Measurements from ENCODE around the gene RFLNA.

RFLNA gene

DNA sequence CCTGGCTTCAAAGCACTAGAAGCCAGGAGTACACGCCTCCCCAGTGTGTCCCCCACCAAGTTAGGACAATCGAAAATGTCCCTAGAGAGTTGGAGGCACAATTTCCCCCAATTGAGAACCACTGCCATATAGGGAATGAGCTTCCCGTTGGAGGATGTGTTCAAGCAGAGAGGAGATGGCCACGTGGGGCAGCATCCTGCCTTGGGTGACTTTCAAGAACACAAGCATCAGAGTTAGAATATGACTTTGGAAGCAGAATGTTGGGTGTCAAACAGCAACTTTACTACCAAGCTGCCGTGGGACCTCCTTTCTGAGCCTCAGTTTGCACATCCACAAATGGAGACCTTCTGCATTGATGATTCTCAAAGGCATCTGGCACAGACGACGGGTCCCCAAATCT, 56.5 kb downstream of the RFLNA start:
- TF ChIP-seq, protein P1, sequence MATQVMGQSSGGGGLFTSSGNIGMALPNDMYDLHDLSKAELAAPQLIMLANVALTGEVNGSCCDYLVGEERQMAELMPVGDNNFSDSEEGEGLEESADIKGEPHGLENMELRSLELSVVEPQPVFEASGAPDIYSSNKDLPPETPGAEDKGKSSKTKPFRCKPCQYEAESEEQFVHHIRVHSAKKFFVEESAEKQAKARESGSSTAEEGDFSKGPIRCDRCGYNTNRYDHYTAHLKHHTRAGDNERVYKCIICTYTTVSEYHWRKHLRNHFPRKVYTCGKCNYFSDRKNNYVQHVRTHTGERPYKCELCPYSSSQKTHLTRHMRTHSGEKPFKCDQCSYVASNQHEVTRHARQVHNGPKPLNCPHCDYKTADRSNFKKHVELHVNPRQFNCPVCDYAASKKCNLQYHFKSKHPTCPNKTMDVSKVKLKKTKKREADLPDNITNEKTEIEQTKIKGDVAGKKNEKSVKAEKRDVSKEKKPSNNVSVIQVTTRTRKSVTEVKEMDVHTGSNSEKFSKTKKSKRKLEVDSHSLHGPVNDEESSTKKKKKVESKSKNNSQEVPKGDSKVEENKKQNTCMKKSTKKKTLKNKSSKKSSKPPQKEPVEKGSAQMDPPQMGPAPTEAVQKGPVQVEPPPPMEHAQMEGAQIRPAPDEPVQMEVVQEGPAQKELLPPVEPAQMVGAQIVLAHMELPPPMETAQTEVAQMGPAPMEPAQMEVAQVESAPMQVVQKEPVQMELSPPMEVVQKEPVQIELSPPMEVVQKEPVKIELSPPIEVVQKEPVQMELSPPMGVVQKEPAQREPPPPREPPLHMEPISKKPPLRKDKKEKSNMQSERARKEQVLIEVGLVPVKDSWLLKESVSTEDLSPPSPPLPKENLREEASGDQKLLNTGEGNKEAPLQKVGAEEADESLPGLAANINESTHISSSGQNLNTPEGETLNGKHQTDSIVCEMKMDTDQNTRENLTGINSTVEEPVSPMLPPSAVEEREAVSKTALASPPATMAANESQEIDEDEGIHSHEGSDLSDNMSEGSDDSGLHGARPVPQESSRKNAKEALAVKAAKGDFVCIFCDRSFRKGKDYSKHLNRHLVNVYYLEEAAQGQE (IDR thresholded peaks at IDR 0.05; ENCODE audit: insufficient read depth in 1 of 2, low read depth in 2 of 2, low read length in 2 of 2): no peak
- TF ChIP-seq TAF1 (IDR thresholded peaks at IDR 0.05; ENCODE audit: borderline replicate concordance, insufficient read depth, low read length): no peak
- no peak for TF ChIP-seq SIN3A (IDR thresholded peaks at IDR 0.05; ENCODE audit: borderline replicate concordance, insufficient read depth, low read length)
- TF ChIP-seq POLR2AphosphoS5 (IDR thresholded peaks at IDR 0.05; ENCODE audit: low read depth, low read length): no peak
- TF ChIP-seq FOXP2 (optimal IDR thresholded peaks at IDR 0.05; ENCODE audit: borderline replicate concordance, extremely low read depth, extremely low read length, insufficient read depth): no peak

DNA sequence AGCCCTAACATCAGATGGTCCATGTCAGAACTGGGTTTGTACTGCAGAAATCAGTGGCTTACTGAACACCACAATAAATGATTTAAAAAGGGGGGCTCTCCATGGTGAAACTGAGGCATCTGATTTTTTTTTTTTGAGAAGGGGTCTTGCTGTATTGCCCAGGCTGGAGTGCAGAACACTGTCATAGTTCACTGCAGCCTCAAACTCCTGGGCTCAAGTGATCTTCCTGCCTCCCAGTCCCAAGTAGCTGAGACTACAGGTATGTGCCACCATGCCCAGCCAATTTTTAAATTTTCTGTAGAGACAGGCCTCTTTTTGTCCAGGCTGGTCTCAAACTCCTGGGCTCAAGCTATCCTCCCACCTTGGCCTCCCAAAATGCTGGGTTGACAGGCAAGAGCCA, 57.4 kb downstream of the RFLNA start:
- TF ChIP-seq SIN3A (IDR thresholded peaks at IDR 0.05; ENCODE audit: borderline replicate concordance, insufficient read depth, low read length) (no peak), POLR2AphosphoS5 (IDR thresholded peaks at IDR 0.05; ENCODE audit: low read depth, low read length) (no peak), TAF1 (IDR thresholded peaks at IDR 0.05; ENCODE audit: borderline replicate concordance, insufficient read depth, low read length) (no peak), FOXP2 (optimal IDR thresholded peaks at IDR 0.05; ENCODE audit: borderline replicate concordance, extremely low read depth, extremely low read length, insufficient read depth) (no peak)
- TF ChIP-seq, protein P1 (IDR thresholded peaks at IDR 0.05; ENCODE audit: insufficient read depth in 1 of 2, low read depth in 2 of 2, low read length in 2 of 2): no peak

DNA sequence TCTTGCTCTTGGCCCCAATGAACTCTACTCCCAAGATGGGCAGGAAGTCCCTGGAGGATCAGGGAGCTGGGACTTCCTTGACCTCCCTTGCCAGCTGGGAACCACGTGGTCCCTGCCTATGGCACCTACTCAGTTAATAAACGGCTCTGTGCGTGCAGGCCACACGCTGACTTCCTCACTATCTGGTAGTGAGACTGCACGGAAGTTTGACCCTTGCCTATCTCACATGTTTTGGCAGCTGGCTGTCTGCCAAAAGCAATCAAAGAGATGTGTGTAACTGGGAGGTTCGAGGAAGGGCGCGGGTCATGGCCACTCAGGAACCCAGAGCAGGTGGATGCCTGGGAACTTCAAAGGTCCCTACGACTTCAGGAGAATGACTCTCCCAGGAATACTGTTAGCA, 57.9 kb downstream of the RFLNA start:
- TF ChIP-seq SIN3A (IDR thresholded peaks at IDR 0.05; ENCODE audit: borderline replicate concordance, insufficient read depth, low read length) (no peak), TAF1 (IDR thresholded peaks at IDR 0.05; ENCODE audit: borderline replicate concordance, insufficient read depth, low read length) (no peak), POLR2AphosphoS5 (IDR thresholded peaks at IDR 0.05; ENCODE audit: low read depth, low read length) (no peak), FOXP2 (optimal IDR thresholded peaks at IDR 0.05; ENCODE audit: borderline replicate concordance, extremely low read depth, extremely low read length, insufficient read depth) (no peak)
- TF ChIP-seq, protein P1 (IDR thresholded peaks at IDR 0.05; ENCODE audit: insufficient read depth in 1 of 2, low read depth in 2 of 2, low read length in 2 of 2): no peak

DNA sequence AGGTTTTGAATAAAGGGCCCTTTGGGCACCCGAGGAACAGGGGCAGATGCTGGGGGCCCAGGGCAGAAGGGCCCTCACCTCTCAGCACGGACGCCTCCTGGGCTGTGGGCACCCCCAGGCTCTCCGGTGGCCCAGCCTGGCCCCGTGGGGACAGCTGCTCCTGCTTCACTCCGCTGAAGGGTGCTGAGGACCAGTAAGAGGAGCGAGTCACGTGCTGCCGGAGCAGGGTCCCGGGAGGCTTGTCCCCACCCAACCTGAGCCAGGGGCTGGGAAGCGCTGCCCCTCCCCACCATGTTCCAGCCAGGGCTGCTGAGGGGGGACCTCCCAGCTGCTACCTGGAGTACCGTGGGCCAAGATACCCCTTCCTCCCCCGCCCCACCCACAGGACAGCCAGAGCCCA, 59.5 kb downstream of the RFLNA start:
- TF ChIP-seq FOXP2 (optimal IDR thresholded peaks at IDR 0.05; ENCODE audit: borderline replicate concordance, extremely low read depth, extremely low read length, insufficient read depth) (no peak), SIN3A (IDR thresholded peaks at IDR 0.05; ENCODE audit: borderline replicate concordance, insufficient read depth, low read length) (no peak), POLR2AphosphoS5 (IDR thresholded peaks at IDR 0.05; ENCODE audit: low read depth, low read length) (no peak), TAF1 (IDR thresholded peaks at IDR 0.05; ENCODE audit: borderline replicate concordance, insufficient read depth, low read length) (no peak)

DNA sequence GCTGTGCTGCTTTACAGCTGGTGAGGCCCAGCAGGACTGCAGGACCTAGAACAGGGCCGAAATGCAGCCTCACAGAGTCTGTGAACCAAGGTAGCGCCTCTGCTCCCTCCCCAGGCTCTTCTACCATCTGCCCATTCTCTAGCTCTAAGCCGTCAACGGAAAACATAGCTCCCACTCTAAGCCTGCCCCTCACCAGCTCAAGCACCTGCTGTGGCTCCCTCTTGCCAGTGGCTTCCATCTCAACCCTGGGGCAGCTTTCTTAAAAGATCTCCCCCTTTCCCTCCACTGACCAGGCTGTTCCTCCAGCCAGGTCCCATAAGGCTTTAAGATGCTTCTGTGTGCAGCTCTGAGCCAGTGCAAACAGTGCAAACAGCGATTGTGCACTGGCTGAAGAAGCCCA, 61.3 kb downstream of the RFLNA start:
- TF ChIP-seq, protein P1 (IDR thresholded peaks at IDR 0.05; ENCODE audit: insufficient read depth in 1 of 2, low read depth in 2 of 2, low read length in 2 of 2): no peak
- TF ChIP-seq POLR2AphosphoS5 (IDR thresholded peaks at IDR 0.05; ENCODE audit: low read depth, low read length): no peak
- TF ChIP-seq TAF1 (IDR thresholded peaks at IDR 0.05; ENCODE audit: borderline replicate concordance, insufficient read depth, low read length): no peak
- no peak for TF ChIP-seq FOXP2 (optimal IDR thresholded peaks at IDR 0.05; ENCODE audit: borderline replicate concordance, extremely low read depth, extremely low read length, insufficient read depth)
- no peak for TF ChIP-seq SIN3A (IDR thresholded peaks at IDR 0.05; ENCODE audit: borderline replicate concordance, insufficient read depth, low read length)

Measured in PFSK-1 (cell line).